HEK293 (cell line): Measurements from ENCODE around the gene VLDLR.

Source experiments
- CTCF ChIA-PET: fragments of 350-600 bp; formaldehyde crosslinking; extraction: SDS; loops from one replicate; lab custom pipeline; 2021; ENCODE audit warnings: antibody characterized with exemption; lab: Yijun Ruan, JAX
- POLR2A ChIA-PET: fragments of 300-600 bp; formaldehyde crosslinking; extraction: SDS; loops from one replicate; lab custom pipeline; 2020; ENCODE audit warnings: antibody characterized with exemption, inconsistent platforms; lab: Yijun Ruan, JAX
- H3K27ac ChIP-seq: fragments of 200-500 bp; sonication (Bioruptor generic); 2 replicates; pipeline ENCODE4 v1.5.1; 2014; ENCODE audit warnings: low read depth, low read length, control low read depth, inconsistent platforms; ENCODE audit errors: extremely low read depth
- H3K36me3 ChIP-seq, 2 experiments: fragments of 200-500 bp in 1 of 2; sonication (Bioruptor generic) in 1 of 2; 1 replicate in 1 of 2; 2 replicates in 1 of 2; pipeline ENCODE4 v1.5.1; 2014 to 2017; ENCODE audit warnings: inconsistent platforms in 2 of 2, low read length in 2 of 2; ENCODE audit not compliant: control insufficient read depth in 2 of 2, insufficient read depth in 1 of 2
- H3K4me1 ChIP-seq: fragments of 200-500 bp; sonication (Bioruptor generic); 2 replicates; pipeline ENCODE4 v1.5.1; 2014; ENCODE audit warnings: mild to moderate bottlenecking, low read length, inconsistent platforms; ENCODE audit not compliant: control insufficient read depth, insufficient read depth
- H3K4me3 ChIP-seq: 2 replicates; pipeline ENCODE4 v1.5.1; 2011; ENCODE audit warnings: low read depth, mild to moderate bottlenecking, control low read depth, low read length, moderate library complexity
- H3K9me3 ChIP-seq: fragments of 200-500 bp; sonication (Bioruptor generic); 2 replicates; pipeline ENCODE4 v1.5.1; 2014; ENCODE audit warnings: low read depth, low read length, inconsistent platforms; ENCODE audit not compliant: control insufficient read depth, insufficient read depth
- EGR2 ChIP-seq: fragments of 450-650 bp; formaldehyde crosslinking; IDR thresholded peaks from 2 replicates; pipeline ENCODE4 v1.5.1; 2016; ENCODE audit warnings: low read depth, missing biosample characterization, missing genetic modification characterization
- KLF8 ChIP-seq: fragments of 450-650 bp; formaldehyde crosslinking; IDR thresholded peaks from 2 replicates; pipeline ENCODE4 v1.5.1; 2016; ENCODE audit warnings: missing biosample characterization, missing genetic modification characterization
- SCRT2 ChIP-seq: fragments of 450-650 bp; formaldehyde crosslinking; IDR thresholded peaks from 2 replicates; pipeline ENCODE4 v1.5.1; 2016; ENCODE audit warnings: missing biosample characterization, missing genetic modification characterization
- SP7 ChIP-seq: fragments of 450-650 bp; formaldehyde crosslinking; IDR thresholded peaks from 2 replicates; pipeline ENCODE4 v1.5.1; 2016; ENCODE audit warnings: missing biosample characterization, missing genetic modification characterization
- YY2 ChIP-seq: fragments of 450-650 bp; formaldehyde crosslinking; IDR thresholded peaks from 2 replicates; pipeline ENCODE4 v1.5.1; 2016; ENCODE audit warnings: missing biosample characterization, missing genetic modification characterization
- ZFHX2 ChIP-seq: fragments of 450-650 bp; formaldehyde crosslinking; conservative IDR thresholded peaks from 2 replicates; pipeline ENCODE4 v1.5.1; 2016; ENCODE audit warnings: missing biosample characterization, missing genetic modification characterization
- ZNF10 ChIP-seq: fragments of 450-650 bp; formaldehyde crosslinking; IDR thresholded peaks from 2 replicates; pipeline ENCODE4 v1.5.1; 2017; ENCODE audit warnings: missing biosample characterization, missing genetic modification characterization
- ZNF175 ChIP-seq: fragments of 450-650 bp; formaldehyde crosslinking; IDR thresholded peaks from 2 replicates; pipeline ENCODE4 v1.5.1; 2016; ENCODE audit warnings: missing biosample characterization, missing genetic modification characterization
- ZNF211 ChIP-seq: fragments of 450-650 bp; formaldehyde crosslinking; IDR thresholded peaks from 2 replicates; pipeline ENCODE4 v1.5.1; 2016; ENCODE audit warnings: low read depth, missing biosample characterization, missing genetic modification characterization
- ZNF223 ChIP-seq: fragments of 450-650 bp; formaldehyde crosslinking; IDR thresholded peaks from 2 replicates; pipeline ENCODE4 v1.5.1; 2016; ENCODE audit warnings: missing biosample characterization, missing genetic modification characterization
- ZNF248 ChIP-seq: fragments of 450-650 bp; formaldehyde crosslinking; IDR thresholded peaks from 2 replicates; pipeline ENCODE4 v1.5.1; 2017; ENCODE audit warnings: missing biosample characterization, missing genetic modification characterization
- ZNF341 ChIP-seq: fragments of 450-650 bp; formaldehyde crosslinking; IDR thresholded peaks from 2 replicates; pipeline ENCODE4; 2016; ENCODE audit warnings: low read depth, missing biosample characterization, missing genetic modification characterization
- ZNF558 ChIP-seq: fragments of 450-650 bp; formaldehyde crosslinking; IDR thresholded peaks from 2 replicates; pipeline ENCODE4 v1.5.1; 2016; ENCODE audit warnings: missing biosample characterization, missing genetic modification characterization
- ZNF626 ChIP-seq: fragments of 450-650 bp; sonication (Bioruptor Pico); formaldehyde crosslinking; IDR thresholded peaks from 2 replicates; pipeline ENCODE4 v1.5.1; 2018; ENCODE audit warnings: missing biosample characterization, missing genetic modification characterization, inconsistent platforms
- ZNF670 ChIP-seq: fragments of 450-650 bp; formaldehyde crosslinking; IDR thresholded peaks from 2 replicates; pipeline ENCODE4 v1.5.1; 2016; ENCODE audit warnings: missing biosample characterization, missing genetic modification characterization, low read depth
- ZNF747 ChIP-seq: fragments of 450-650 bp; formaldehyde crosslinking; IDR thresholded peaks from 2 replicates; pipeline ENCODE4 v1.5.1; 2016; ENCODE audit warnings: missing biosample characterization, missing genetic modification characterization
- ZNF768 ChIP-seq: fragments of 450-650 bp; formaldehyde crosslinking; IDR thresholded peaks from 2 replicates; pipeline ENCODE4 v1.5.1; 2018; ENCODE audit warnings: missing biosample characterization, mild to moderate bottlenecking, missing genetic modification characterization
- ZNF776 ChIP-seq: fragments of 450-650 bp; formaldehyde crosslinking; IDR thresholded peaks from 2 replicates; pipeline ENCODE4 v1.5.0; 2017; ENCODE audit warnings: missing biosample characterization, missing genetic modification characterization, borderline replicate concordance
- TF ChIP-seq, protein P1 (sequence below): fragments of 450-650 bp; formaldehyde crosslinking; IDR thresholded peaks from 2 replicates; pipeline ENCODE4 v1.5.1; 2017; ENCODE audit warnings: missing biosample characterization, missing genetic modification characterization
- TF ChIP-seq, protein P2 (sequence below): fragments of 450-650 bp; formaldehyde crosslinking; IDR thresholded peaks from 2 replicates; pipeline ENCODE4 v1.5.1; 2017; ENCODE audit warnings: missing biosample characterization, missing genetic modification characterization
- TF ChIP-seq, protein P3 (sequence below): sonication (generic); formaldehyde crosslinking; IDR thresholded peaks from 2 replicates; pipeline ENCODE4 v1.8.1; 2022; ENCODE audit warnings: mild to moderate bottlenecking, moderate library complexity, missing genetic modification reagents
- TF ChIP-seq, protein P4 (sequence below): fragments of 450-650 bp; formaldehyde crosslinking; IDR thresholded peaks from 2 replicates; pipeline ENCODE4 v1.5.0; 2017; ENCODE audit warnings: missing biosample characterization, missing genetic modification characterization, borderline replicate concordance
- TF ChIP-seq, protein P5 (sequence below): fragments of 450-650 bp; formaldehyde crosslinking; IDR thresholded peaks from 2 replicates; pipeline ENCODE4 v1.5.1; 2016; ENCODE audit warnings: missing biosample characterization, missing genetic modification characterization

VLDLR gene

DNA sequence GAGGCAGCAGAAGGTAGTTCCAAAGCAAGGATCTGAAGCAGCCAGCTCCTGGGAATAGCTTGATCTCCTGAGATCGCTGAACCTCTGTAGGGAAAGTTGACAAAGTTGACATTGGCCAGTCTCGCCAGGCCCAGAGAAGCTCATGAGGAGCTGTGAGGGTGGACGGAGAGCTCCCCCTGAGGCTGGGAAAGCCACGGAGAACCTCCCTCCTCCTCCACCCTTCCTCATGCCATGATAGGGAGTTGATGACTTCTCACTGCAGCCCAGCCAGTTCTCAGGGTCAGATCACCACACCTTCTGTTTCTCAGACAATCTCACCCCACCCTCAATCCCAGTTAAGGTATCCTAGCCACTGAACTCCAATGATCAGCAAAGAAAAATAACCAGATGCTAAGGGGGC is 65.3 kb downstream of the VLDLR start:
- H3K4me3 ChIP-seq, result no peak overlapping the region
- H3K4me1 ChIP-seq, result no peaks in the 10 kb centered on the region
- H3K9me3 ChIP-seq, result no peaks in the 10 kb centered on the region
- TF ChIP-seq SP7 (tag by site-specific recombination), result no peak
- TF ChIP-seq SCRT2, result no peak
- no peak for TF ChIP-seq ZNF211 (tag by site-specific recombination)
- no peak for TF ChIP-seq ZNF558 (tag by site-specific recombination)
- no peak for TF ChIP-seq ZNF768 (tag by site-specific recombination)
- no peak for TF ChIP-seq ZNF776 (tag by site-specific recombination)
- H3K27ac ChIP-seq, result no peak overlapping the region
- POLR2A ChIA-PET, result no interaction called here
- CTCF ChIA-PET, result no interaction called here
- no peaks in the 10 kb centered on the region for H3K36me3 ChIP-seq

DNA sequence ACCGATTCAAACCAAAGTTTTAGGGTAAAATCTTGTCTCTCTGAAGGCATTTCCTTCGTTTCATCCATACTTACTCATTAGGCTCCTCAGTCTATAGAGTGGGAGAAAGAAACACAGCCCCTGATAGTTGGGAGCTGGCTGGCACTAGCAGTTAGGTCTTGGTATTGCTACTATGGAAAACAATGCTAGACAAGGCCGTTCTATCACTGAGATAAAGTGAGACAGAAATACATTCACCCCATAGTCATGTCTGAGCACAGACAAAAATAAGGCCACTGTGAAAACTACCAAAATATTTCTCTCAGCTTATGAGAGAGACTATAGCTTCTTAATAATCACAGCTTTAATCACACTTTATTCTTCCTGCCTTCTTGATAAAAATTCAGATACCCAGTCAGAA is 67.0 kb downstream of the VLDLR start:
- no peaks in the 10 kb centered on the region for H3K9me3 ChIP-seq

More for the DNA sequence above, 67.0 kb downstream of the VLDLR start:
- no peak for TF ChIP-seq YY2 (tag by site-specific recombination)
- TF ChIP-seq ZNF223, result no peak
- TF ChIP-seq, protein P1, sequence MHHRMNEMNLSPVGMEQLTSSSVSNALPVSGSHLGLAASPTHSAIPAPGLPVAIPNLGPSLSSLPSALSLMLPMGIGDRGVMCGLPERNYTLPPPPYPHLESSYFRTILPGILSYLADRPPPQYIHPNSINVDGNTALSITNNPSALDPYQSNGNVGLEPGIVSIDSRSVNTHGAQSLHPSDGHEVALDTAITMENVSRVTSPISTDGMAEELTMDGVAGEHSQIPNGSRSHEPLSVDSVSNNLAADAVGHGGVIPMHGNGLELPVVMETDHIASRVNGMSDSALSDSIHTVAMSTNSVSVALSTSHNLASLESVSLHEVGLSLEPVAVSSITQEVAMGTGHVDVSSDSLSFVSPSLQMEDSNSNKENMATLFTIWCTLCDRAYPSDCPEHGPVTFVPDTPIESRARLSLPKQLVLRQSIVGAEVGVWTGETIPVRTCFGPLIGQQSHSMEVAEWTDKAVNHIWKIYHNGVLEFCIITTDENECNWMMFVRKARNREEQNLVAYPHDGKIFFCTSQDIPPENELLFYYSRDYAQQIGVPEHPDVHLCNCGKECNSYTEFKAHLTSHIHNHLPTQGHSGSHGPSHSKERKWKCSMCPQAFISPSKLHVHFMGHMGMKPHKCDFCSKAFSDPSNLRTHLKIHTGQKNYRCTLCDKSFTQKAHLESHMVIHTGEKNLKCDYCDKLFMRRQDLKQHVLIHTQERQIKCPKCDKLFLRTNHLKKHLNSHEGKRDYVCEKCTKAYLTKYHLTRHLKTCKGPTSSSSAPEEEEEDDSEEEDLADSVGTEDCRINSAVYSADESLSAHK, result no peak
- TF ChIP-seq, protein P2, sequence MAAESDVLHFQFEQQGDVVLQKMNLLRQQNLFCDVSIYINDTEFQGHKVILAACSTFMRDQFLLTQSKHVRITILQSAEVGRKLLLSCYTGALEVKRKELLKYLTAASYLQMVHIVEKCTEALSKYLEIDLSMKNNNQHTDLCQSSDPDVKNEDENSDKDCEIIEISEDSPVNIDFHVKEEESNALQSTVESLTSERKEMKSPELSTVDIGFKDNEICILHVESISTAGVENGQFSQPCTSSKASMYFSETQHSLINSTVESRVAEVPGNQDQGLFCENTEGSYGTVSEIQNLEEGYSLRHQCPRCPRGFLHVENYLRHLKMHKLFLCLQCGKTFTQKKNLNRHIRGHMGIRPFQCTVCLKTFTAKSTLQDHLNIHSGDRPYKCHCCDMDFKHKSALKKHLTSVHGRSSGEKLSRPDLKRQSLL (tag by site-specific recombination), result no peak
- TF ChIP-seq ZNF175 (tag by site-specific recombination), result no peak
- TF ChIP-seq, protein P3, sequence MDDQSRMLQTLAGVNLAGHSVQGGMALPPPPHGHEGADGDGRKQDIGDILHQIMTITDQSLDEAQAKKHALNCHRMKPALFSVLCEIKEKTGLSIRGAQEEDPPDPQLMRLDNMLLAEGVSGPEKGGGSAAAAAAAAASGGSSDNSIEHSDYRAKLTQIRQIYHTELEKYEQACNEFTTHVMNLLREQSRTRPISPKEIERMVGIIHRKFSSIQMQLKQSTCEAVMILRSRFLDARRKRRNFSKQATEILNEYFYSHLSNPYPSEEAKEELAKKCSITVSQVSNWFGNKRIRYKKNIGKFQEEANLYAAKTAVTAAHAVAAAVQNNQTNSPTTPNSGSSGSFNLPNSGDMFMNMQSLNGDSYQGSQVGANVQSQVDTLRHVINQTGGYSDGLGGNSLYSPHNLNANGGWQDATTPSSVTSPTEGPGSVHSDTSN (CRISPR knock-in tag), result no peak
- TF ChIP-seq, protein P4, sequence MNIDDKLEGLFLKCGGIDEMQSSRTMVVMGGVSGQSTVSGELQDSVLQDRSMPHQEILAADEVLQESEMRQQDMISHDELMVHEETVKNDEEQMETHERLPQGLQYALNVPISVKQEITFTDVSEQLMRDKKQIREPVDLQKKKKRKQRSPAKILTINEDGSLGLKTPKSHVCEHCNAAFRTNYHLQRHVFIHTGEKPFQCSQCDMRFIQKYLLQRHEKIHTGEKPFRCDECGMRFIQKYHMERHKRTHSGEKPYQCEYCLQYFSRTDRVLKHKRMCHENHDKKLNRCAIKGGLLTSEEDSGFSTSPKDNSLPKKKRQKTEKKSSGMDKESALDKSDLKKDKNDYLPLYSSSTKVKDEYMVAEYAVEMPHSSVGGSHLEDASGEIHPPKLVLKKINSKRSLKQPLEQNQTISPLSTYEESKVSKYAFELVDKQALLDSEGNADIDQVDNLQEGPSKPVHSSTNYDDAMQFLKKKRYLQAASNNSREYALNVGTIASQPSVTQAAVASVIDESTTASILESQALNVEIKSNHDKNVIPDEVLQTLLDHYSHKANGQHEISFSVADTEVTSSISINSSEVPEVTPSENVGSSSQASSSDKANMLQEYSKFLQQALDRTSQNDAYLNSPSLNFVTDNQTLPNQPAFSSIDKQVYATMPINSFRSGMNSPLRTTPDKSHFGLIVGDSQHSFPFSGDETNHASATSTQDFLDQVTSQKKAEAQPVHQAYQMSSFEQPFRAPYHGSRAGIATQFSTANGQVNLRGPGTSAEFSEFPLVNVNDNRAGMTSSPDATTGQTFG (tag by site-specific recombination), result no peak
- no peak for TF ChIP-seq KLF8 (tag by site-specific recombination)
- TF ChIP-seq, protein P5, sequence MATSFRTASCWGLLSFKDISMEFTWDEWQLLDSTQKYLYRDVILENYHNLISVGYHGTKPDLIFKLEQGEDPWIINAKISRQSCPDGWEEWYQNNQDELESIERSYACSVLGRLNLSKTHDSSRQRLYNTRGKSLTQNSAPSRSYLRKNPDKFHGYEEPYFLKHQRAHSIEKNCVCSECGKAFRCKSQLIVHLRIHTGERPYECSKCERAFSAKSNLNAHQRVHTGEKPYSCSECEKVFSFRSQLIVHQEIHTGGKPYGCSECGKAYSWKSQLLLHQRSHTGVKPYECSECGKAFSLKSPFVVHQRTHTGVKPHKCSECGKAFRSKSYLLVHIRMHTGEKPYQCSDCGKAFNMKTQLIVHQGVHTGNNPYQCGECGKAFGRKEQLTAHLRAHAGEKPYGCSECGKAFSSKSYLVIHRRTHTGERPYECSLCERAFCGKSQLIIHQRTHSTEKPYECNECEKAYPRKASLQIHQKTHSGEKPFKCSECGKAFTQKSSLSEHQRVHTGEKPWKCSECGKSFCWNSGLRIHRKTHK (tag by site-specific recombination), result no peak
- TF ChIP-seq ZNF341 (tag by site-specific recombination), result no peak
- TF ChIP-seq ZNF10 (tag by site-specific recombination), result no peak
- no peak for TF ChIP-seq ZNF747 (tag by site-specific recombination)
- TF ChIP-seq EGR2 (tag by site-specific recombination), result no peak
- no peak for TF ChIP-seq ZNF670 (tag by site-specific recombination)
- no peak for TF ChIP-seq ZNF626 (tag by site-specific recombination)
- no peak for TF ChIP-seq ZNF248 (tag by site-specific recombination)
- no peak for TF ChIP-seq ZFHX2 (tag by site-specific recombination)
- TF ChIP-seq, all 188 proteins: peak for 0
- Histone ChIP-seq H3K27ac (no peak overlapping the region), H3K36me3 (no peaks in the 10 kb centered on the region), H3K4me1 (no peaks in the 10 kb centered on the region), H3K4me3 (no peak overlapping the region)
- CTCF ChIA-PET, result no interaction called here
- POLR2A ChIA-PET, result no interaction called here
